ELR (cell line): ENCODE data around the gene ITGB1.
"Not testable (repeated sequence)": the region's sequence is repeated elsewhere in the genome, so short reads cannot be mapped to it uniquely, and the experiment has no call there.

Source experiments
- DNase-seq: peaks from one replicate; pipeline ENCODE4 v3.0.0-alpha.2; 2015; ENCODE audit warnings: low read depth

The ITGB1 gene

DNA sequence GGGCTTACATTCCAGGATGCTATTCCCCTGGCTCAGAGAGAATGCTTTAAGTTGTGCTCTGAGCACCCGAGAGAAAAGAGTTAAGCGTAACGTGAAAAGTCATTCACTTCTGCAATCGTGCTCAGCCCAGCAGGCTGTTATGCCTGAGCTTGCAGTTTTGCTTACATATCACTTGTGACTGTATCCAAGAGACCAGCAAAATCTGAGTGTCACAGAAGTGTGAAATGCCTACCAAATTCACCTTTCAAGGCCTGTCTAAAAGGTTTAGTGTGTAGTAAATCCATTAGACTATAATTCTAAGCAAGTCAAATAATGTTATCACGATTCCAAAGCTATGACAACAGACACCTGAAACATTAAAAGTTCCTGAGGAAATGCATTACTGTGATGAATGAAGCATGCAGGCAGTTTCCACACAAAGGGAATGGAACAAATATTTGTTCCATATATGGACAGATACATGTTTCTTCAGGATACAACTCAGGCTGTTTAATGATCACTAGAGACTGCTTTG, 20.1 kb downstream of the ITGB1 start:
- no peak for DNase-seq

DNA sequence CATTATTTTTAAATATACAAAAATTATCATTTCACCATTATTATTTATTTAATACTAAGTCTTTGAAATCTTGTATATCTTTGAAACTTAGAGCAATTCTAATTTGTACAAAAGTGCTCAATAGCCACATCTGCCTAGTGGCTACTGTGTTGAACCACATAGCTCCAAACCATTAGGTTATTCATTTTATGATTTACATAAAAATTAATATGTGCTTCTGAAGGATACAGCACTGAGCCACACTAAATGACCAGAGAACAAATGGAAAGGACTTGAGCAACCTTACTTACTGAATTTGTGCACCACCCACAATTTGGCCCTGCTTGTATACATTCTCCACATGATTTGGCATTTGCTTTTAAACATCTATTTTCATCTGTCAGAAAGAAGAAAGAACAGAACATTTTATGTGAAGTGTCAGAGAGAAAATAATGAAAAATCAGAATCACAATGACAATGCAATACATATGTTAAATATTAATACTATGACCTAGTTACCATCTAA, 25.8 kb downstream of the ITGB1 start:
- no peak for DNase-seq

- DNase-seq, result no peak
Observed at GRCh38 chr10:32931593-32931992, 26.4 kb downstream of the ITGB1 start.

DNA sequence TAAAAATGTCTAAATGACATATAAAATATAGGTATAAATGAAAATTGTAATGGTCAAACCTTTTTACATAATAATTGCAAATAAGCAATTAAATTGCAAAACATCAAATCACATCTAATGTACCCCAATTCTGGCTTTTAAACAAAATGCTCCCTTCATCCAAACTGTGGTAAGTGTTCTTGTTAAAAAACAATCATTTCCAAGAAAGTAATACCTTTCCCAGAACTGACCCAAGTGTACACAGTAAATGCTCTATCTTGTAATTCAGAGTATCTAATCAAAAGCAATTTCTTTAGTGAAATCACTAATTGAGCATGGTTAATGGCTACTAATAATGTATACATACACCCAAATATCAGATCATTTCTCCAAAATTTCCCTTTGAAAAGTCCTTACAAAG, 28.0 kb downstream of the ITGB1 start:
- no peak for DNase-seq

- no peak for DNase-seq
Observed at GRCh38 chr10:32929634-32930033, 28.4 kb downstream of the ITGB1 start.

- DNase-seq, result no peak
Observed at GRCh38 chr10:32927750-32928149, 30.3 kb downstream of the ITGB1 start.

DNA sequence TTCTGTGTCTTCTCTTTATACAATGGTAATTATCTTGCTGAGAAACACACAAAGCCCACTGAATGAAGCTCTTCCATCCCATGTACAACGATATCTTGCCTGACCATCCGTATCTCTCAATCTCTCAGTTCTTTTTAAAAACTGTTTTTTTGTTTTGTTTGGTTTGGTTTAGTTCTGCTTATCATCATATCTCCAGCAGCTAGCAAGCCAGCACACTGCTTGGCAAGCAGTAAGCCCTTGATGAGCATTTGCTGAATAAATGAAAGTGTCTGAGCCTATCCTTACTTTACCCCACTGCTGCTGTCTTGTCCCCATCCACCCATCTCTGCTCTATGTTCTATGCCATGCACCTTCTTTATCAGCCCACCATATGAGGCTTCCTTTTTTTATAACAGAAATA, 34.2 kb downstream of the ITGB1 start:
- no peak for DNase-seq

GRCh38 chr10:32923134-32923533, 34.9 kb downstream of the ITGB1 start:
- no peak for DNase-seq

- DNase-seq, result no peak
Observed at GRCh38 chr10:32922170-32922569, 35.9 kb downstream of the ITGB1 start.

DNA sequence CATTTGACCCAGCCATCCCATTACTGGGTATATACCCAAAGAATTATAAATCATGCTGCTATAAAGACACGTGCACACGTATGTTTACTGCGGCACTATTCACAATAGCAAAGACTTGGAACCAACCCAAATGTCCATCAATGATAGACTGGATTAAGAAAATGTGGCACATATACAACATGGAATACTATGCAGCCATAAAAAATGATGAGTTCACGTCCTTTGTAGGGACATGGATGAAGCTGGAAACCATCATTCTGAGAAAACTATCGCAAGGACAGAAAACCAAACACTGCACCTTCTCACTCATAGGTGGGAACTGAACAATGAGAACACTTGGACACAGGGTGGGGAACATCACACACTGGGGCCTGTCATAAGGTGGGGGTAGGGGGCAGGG, 40.2 kb downstream of the ITGB1 start:
- DNase-seq, result not testable (repeated sequence)

DNA sequence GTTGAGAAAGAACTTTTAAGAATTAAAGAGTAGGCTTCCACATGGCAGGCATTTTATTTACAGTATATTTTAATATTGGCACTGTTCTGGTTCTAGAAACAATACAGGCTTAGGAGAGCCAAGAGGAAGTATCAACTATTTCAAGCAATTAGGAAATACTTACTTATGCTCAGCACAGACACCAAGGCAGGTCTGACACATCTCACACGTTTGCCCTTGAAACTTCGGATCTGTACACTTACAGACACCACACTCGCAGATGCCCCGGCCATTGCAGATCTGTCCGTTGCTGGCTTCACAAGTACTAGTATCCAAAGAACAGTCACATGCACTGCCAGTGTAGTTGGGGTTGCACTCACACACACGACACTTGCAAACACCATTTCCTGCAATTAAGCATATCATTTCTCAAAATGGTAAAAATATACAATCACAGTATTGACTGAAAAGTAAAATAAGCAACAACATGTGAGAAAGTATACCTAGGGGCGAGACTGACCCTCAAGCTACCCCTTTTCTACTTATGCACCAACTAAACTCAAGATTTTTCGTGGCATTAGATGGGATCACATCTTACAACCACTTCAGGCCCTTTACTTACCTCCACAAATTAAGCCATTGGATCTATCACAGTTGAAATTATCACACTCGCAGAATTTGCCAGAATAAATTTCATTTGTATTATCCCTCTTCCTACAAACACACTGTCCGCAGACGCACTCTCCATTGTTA, 46.6 kb downstream of the ITGB1 start:
- no peak for DNase-seq

- DNase-seq, result not testable (repeated sequence)
Observed at GRCh38 chr10:32909970-32910369, 48.1 kb downstream of the ITGB1 start.

DNA sequence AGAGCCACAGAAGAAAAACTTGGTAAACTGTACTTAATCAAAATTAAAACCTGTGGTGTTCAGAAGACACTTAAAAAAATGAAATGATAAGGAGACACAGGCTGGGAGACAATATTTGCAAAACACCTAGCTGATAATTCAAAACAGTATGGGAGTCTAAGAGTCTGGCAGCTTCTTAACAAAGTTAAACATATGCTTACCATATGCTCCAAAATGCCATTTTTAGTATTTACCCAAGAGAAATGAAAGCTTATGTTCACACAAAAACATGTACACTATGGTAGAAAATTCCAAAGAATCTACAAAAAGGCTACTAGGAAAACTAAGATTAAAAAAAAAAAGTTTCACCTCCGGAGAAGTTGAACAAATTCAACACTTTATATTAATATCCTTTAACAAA, 48.6 kb downstream of the ITGB1 start:
- DNase-seq, result no peak

DNA sequence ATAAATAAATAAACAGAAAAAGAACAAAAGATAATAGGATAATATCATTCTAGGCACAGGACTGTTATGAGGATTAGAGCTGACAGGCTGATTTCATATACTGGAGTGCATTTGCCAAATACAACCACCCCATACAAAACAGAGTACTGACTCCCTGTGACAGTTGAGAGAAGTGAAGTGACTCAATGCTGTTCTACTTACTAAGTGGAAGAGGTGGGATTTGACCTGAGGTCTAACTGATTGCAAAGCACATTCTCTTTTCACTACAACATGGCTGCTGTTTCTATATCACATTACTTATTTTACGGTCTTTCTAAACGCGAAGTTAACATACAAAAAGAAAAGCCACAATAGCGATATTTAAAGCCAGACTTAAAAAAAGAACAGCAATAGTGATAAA, 51.4 kb downstream of the ITGB1 start:
- DNase-seq, result peak; percentile 17

GRCh38 chr10:32905466-32905865, 52.6 kb downstream of the ITGB1 start:
- DNase-seq, result no peak

- DNase-seq, result no peak
Observed at GRCh38 chr10:32901815-32902214, 56.2 kb downstream of the ITGB1 start.

GRCh38 chr10:32895200-32895968, 62.6 kb downstream of the ITGB1 start:
- peak; percentile 25 for DNase-seq

DNA sequence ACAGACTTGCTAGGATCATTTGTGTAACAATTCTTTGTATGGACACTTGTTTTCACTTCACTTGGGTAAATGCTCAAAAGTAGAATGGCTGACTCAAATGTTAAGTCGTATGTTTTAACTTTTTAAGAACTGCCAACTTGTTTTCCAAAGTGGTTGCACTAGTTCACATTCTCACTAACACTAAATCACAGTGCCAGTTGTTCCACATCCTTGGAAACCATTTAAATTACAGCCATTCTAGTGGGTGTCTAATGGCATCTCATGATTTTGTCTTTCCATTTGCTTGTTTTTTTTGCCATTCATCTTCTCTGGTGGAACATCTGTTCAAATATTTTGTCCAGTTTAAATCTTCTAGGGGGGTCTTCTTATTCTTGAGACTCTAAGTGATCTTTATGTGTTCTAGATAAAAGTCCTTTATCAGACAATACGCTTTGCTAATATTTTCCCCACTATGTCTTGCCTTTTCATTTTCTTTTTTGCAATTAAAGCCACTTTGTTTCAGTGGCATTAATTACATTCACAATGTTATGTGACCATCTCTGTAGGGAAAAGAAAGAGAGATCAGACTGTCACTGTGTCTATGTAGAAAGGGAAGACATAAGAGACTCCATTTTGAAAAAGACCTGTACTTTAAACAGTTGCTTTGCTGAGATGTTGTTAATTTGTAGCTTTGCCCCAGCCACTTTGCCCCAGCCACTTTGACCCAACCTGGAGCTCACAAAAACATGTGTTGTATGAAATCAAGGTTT, 63.9 kb downstream of the ITGB1 start:
- DNase-seq, result no peak

DNA sequence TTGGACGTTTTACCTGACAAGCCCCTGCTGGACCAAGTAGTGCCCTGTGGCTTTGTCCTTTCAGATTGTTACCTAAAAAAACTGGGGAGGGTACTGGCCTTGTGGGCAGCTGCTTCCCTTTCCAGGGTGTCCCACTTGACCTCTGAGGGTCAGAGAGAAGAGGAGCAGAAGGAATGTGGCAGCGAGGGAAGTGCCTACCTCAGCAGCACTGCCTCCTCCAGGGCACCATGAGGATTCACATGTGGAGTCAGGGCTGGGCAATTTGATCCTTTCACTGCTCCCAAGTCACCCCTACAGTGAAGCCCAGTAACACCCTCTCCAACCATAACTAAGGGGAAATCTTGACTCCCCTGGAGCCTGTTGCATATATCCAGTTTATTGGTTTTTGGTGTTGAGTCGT, 64.6 kb downstream of the ITGB1 start:
- peak; percentile 48 for DNase-seq

- no peak for DNase-seq
Observed at GRCh38 chr10:32891261-32891660, 66.8 kb downstream of the ITGB1 start.

DNA sequence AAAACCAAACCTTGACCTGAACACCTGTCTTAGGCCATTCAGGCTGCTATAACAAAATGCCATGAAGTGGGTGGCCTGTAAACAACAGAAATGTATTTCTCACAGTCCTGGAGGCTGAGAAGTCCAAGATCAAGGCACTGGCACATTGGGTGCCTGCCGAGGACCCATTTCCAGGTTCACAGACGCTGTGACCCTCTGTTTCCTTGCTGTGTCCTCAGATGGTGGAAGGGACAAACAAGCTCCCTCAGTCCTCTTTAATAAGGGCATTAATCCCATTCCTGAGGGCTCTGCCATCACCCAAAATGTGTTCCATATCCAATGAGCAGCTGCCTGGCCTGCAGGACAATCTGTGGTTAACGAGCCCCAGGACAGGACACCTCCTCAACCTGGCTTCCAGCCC, 67.6 kb downstream of the ITGB1 start:
- no peak for DNase-seq

- DNase-seq, result no peak
Observed at GRCh38 chr10:32889631-32890212, 68.3 kb downstream of the ITGB1 start.
